ENCODE data around the gene COL5A1.
"Not testable (repeated sequence)": the region's sequence is repeated elsewhere in the genome, so short reads cannot be mapped to it uniquely, and the experiment has no call there.

COL5A1 gene

DNA sequence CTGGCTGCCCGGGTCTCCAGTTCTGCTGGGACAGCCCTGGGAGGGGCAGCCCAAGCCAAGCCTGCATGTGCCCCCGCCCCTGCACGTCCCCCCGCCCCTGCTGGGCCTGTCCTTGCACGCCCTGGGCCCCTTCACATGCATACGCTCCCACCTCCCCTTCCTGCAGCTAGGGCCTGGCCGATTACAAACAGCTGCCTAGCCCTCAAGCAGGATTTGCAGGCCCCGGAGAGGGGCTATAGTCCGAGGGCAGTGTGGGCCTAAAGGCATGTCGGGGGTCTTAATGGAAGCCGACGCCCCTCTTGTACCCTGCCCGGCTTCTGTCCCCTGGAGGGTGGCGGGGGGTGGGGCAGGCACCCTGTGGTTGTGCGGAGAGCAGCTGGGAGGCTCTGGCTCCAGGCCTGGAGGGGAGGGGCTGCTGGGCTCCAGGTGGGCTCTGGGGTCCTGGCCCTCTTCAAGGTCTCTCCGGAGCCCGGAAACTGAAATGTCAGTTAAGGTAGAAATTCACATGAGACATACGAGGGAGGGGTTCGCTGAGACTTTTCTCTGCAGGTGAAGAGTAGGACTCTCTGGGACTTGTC lies 16.9 kb downstream of the COL5A1 start:
- DNase-seq, result no peak

- no peak for DNase-seq
Measured at GRCh38 chr9:134659688-134660131, 18.1 kb downstream of the COL5A1 start.

- DNase-seq, result no peak
Measured at GRCh38 chr9:134660407-134660806, 18.8 kb downstream of the COL5A1 start.

DNA sequence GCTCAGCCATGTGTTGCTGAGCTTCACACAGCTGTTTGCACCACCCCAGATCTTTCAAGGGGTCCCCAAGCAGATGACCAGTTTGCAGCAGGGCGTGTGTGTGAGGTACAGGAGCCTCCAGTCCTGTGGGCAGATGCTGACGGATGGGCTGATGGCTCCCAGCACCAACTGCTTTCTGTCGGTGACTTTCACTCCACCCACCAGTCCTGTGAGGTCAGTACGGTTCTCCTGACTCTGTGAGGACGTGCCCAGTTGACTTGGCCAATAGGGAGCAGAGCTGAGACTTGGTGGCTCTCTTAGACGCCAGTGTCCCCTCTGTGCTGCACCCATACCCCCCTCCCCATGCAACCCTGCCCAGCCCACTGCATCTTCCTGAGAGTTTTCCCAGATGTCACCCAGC lies 19.7 kb downstream of the COL5A1 start:
- no peak for DNase-seq

DNA sequence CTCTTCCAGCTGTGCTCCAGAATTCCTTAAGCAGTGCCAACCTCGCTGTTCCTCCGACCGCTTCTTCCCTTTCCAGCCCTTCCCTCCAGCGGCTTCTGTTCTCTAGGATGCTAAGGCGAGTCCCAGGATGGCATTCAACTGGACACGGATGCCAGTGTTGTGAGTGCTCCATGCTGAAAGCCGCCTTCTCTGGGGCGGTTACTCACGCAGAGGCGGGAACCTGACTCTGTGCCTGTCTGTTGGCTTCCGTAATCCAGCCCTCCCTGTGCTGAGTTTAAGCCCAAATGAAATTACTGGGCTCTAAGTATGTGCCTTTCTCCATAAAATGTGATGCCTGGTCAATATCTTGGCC lies 20.2 kb downstream of the COL5A1 start:
- DNase-seq, result no peak

DNA sequence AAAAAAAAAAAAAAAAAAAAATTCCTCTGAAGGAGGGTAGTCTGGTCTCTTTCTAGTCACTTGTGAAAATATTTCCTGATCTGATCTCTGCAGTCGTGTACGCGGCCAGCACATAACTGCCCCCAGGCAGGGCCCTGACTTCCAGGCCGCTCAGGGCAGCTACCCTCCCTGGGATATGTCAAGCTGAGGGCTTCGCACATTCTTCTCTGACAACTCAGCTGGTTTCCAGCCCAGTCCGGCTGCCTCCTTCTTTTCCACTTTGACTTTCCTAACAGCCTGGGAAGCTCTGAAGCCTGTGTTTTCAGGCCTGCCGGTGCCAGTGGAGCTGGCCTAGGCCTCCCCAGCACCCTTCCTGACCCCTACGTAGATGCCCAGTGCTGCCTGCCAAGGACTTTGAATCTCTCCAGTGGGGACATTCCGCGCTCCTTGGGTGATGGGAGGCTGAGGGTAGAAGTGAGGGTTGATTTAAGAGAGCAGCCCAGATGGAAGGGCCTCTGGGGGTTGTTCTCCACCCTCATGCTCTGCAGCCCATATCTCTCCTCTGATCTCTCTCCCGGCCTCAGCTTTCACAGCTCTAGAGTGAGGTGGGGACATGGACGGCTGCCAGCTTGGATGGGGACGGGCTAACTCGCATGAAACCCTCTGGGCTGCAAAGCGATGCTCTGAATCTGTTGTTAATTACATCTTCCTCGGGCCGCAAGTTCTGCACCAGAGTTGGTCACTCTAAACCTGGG lies 20.7 kb downstream of the COL5A1 start:
- no peak for DNase-seq

- DNase-seq, result no peak
Measured at GRCh38 chr9:134663084-134663483, 21.5 kb downstream of the COL5A1 start.

GRCh38 chr9:134663753-134664415 lies 22.3 kb downstream of the COL5A1 start:
- no peak for DNase-seq

GRCh38 chr9:134664446-134664845 lies 22.8 kb downstream of the COL5A1 start:
- DNase-seq, result no peak

GRCh38 chr9:134666208-134666607 lies 24.6 kb downstream of the COL5A1 start:
- no peak for DNase-seq

GRCh38 chr9:134666831-134667230 lies 25.2 kb downstream of the COL5A1 start:
- no peak for DNase-seq

- not testable (repeated sequence) for DNase-seq
Measured at GRCh38 chr9:134668977-134669376, 27.4 kb downstream of the COL5A1 start.

- no peak for DNase-seq
Measured at GRCh38 chr9:134669399-134669955, 27.9 kb downstream of the COL5A1 start.

- DNase-seq, result no peak
Measured at GRCh38 chr9:134670042-134670525, 28.5 kb downstream of the COL5A1 start.

DNA sequence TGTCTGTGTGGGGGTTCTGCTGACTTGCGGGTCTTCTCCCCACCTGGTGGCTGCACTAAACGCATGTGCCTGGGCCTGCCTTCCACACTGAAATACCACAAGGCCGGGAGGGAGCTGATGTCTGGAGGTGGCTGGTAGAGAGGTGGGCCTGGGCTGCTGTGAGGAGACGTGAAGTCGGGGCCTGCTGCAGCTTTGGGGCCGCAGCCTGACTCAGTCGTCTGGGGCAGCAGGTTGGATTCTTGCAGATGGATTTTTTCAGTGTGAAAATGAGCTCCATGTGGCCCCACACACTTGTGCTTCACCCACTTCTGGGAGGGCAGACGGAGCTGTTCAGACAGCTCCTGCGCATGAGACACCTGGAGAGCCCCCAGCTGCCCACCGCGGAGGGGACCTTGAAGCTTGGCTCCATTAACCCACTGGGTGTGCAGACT lies 29.3 kb downstream of the COL5A1 start:
- DNase-seq, result no peak

DNA sequence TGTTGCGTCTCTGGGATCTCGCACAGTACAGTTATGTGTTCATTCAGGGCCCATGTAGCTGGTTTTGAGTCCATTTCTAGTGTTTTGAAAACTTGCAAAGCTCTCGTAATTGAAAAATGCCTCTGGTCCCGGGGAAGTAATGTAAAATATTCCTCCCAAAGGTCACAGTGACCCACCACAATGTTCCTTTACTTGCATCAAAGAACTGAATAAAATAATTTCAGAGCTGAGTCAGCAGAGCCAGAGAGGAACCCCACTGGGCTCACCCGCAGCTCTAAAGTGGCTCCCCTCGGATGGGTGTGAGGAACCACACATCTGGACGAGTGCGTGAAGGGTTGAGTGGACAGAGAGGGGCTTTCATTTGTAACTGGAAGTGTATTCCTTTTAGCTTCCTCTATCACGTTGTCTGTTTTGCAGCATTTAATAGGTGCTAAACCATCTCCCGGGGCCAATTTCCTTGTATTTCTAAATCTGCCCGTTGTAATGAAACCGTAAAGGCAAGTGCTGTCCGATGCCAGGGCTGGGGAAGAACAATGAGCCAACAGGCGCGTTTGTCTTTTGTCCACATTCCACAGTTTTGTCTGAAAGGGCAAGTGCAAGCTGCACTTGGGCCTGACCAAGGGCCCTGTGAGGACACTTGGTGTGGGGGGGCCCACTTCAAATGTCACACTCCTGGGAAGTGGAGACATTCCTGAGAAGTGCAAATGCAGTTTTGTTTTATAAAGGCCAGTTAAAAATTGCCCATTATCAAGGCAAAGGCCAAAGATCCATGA lies 29.9 kb downstream of the COL5A1 start:
- no peak for DNase-seq

GRCh38 chr9:134676361-134676760 lies 34.8 kb downstream of the COL5A1 start:
- no peak for DNase-seq

DNA sequence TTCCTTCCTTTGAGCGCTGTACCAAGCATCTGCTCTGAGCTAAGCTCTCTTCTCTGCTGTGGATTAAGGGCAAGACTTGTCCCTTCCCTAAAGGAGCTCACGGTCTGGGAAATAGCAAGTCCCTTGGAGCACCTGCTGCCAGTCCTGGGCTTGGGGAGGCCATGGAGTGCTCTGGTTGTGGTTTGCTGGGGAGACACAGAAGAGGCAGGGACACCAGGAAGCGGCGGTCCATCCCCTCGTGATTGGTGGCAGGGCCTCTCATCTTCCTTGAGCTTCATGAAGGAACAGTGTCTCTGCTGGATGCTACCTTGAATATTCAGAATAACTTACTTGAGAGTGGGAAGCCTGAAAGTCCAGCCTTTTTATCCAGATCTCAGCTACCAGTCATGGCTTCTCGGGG lies 35.3 kb downstream of the COL5A1 start:
- DNase-seq, result no peak

DNA sequence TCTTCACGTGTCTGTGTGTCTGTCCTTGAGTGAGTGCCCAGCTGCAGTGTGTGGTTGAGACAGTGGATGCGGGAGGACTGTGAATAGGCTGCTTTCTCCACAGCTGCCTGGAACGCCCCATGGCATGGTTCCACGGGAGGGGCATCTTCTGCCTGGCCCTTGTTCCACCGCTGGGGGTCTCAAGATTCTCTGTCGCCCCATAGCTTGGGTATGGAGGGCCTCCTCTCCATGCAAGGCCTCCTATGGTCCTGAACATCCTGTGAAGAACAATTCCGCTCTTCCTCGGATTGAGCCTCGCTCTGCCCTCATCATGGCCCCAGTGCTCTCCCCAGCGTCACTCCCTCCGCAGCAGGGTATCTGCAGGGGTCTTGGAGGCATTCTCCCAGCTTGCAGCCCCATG lies 36.1 kb downstream of the COL5A1 start:
- DNase-seq, result no peak

DNA sequence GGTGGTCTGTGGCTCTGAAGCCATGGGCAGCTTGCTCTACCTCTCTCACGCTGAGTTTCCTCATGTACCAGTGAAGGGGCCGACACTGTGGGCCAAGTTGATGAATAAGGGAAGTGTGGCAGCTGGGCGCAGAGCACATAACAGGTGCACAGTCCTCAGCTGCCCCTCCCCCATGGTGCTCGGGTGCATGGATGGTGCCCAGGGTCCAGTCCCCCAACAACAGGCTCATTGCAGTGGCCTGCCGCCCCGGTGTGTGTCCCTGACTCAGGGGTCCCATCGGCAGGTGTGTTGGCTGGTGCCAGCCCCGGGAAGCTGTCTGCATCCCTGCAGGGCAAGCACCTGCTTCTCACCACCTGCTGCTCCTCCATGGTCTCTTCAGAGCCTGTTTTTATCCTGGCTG lies 36.6 kb downstream of the COL5A1 start:
- DNase-seq, result no peak

- DNase-seq, result no peak
Measured at GRCh38 chr9:134678666-134679443, 37.3 kb downstream of the COL5A1 start.
